Kidney (tissue), 19 donors: ENCODE data around the gene BOLA2B. TPM values are rescaled to one million over a fixed set of nuclear protein-coding genes. Genes with fewer than 3 reads are reported as not detected.
"Not testable (repeated sequence)": the region's sequence is repeated elsewhere in the genome, so short reads cannot be mapped to it uniquely, and the experiment has no call there.

Experiments
- DNase-seq, 5 donors: peaks; one replicate each; pipeline ENCODE4 v3.0.0-alpha.2; 2013 to 2020
- FAIRE-seq: peaks from 2 replicates; lab custom pipeline; 2012; peaks lifted over from hg19 to GRCh38; lab: Jason Lieb, UNC
- H3K27ac ChIP-seq, 2 donors: one replicate each; pipeline ENCODE4 v1.7.0; 2013; ENCODE audit warnings: low read depth in 2 of 2, low read length in 2 of 2, inconsistent platforms in 1 of 2
- H3K27me3 ChIP-seq: one replicate; pipeline ENCODE4 v1.7.1; 2013; ENCODE audit warnings: low read length, inconsistent platforms; ENCODE audit not compliant: control insufficient read depth, insufficient read depth
- H3K36me3 ChIP-seq, 3 donors: one replicate each; pipeline versions ENCODE4 v1.7.0 to v1.7.1; 2013; ENCODE audit warnings: low read length in 3 of 3, control low read depth in 1 of 3, inconsistent platforms in 1 of 3; ENCODE audit not compliant: insufficient read depth in 3 of 3, control insufficient read depth in 2 of 3
- H3K4me1 ChIP-seq, 3 donors: one replicate each; pipeline versions ENCODE4 v1.7.0 to v1.7.1; 2013; ENCODE audit warnings: low read length in 3 of 3, inconsistent platforms in 1 of 3, low read depth in 1 of 3; ENCODE audit not compliant: control insufficient read depth in 2 of 3, insufficient read depth in 2 of 3
- H3K4me3 ChIP-seq, 3 donors: one replicate each; pipeline versions ENCODE4 v1.7.0 to v1.8.1; 2013; ENCODE audit warnings: low read length in 3 of 3, control low read depth in 1 of 3, inconsistent platforms in 1 of 3
- H3K9ac ChIP-seq, 3 donors: one replicate each; pipeline versions ENCODE4 v1.7.0 to v1.7.1; 2013; ENCODE audit warnings: low read length in 3 of 3, control low read depth in 1 of 3, inconsistent platforms in 1 of 3
- H3K9me3 ChIP-seq, 3 donors: one replicate each; pipeline versions ENCODE4 v1.7.0 to v1.7.1; 2013; ENCODE audit warnings: low read length in 3 of 3, control low read depth in 1 of 3, inconsistent platforms in 1 of 3; ENCODE audit not compliant: control insufficient read depth in 2 of 3, insufficient read depth in 1 of 3
- intact Hi-C: fragments of 100-400 bp; cut with DNase I; formaldehyde crosslinking; loops from one replicate; pipeline ENCODE4 v1.11.1; 2022
- long read RNA-seq, 10 donors: library from polyadenylated mRNA in 1 of 10; unstranded in 1 of 10; transcript quantifications; one replicate each; pipeline ENCODE4 v2.0.0 and lab custom pipeline, GENCODE V29; 2021 to 2026
- polyA plus RNA-seq: library from polyadenylated mRNA; stranded (reverse); fragments of 350-450 nt; fragmentation: Illumina TruSeq; extraction: RNeasy Lipid Tissue Mini Kit (QIAGEN cat#74804); gene quantifications from one replicate; pipeline ENCODE4 v1.2.3, GENCODE V29; 2014; ENCODE audit warnings: low read depth, low replicate concordance; ENCODE audit not compliant: insufficient read depth
- total RNA-seq: library from RNA; stranded (reverse); fragmentation: NEBNext Ultra II Directional; extraction: Animal tissue kit (Norgen Biotek cat#: 25700); gene quantifications from one replicate; pipeline ENCODE4 v1.2.1, GENCODE V29; 2021
- donor health status: control.
- donor health status: control.
- donor health status: DM: yes; HTN: yes; CAD: no.
- donor health status: Normal renal cell carcinoma (clear cell type).

BOLA2B gene
- total RNA-seq (77.6 TPM), polyA plus RNA-seq (177 TPM)
- long read RNA-seq, donor 1, transcript BOLA2B-201 (3 exons, 1,012 nt) = major isoform, 14 of 16 reads
- long read RNA-seq, donor 1, partial matches to known transcripts = 0 of 16 reads
- long read RNA-seq, donor 1, other reads (novel, unspliced or antisense) = 0 of 16 reads
- long read RNA-seq, donor 2, transcript BOLA2B-202 (2 exons, 307 nt) = minor isoform, 7 of 23 reads
- long read RNA-seq, donor 2, transcript BOLA2B-201 (3 exons, 1,012 nt) = major isoform, 12 of 23 reads
- long read RNA-seq, donor 2, partial matches to known transcripts = 0 of 23 reads
- long read RNA-seq, donor 2, other reads (novel, unspliced or antisense) = 0 of 23 reads
- long read RNA-seq, donor 3, transcript BOLA2B-202 (2 exons, 307 nt) = minor isoform, 6 of 29 reads
- long read RNA-seq, donor 3, transcript BOLA2B-201 (3 exons, 1,012 nt) = major isoform, 22 of 29 reads
- long read RNA-seq, donor 3, partial matches to known transcripts = 0 of 29 reads
- long read RNA-seq, donor 3, other reads (novel, unspliced or antisense) = 0 of 29 reads
- long read RNA-seq, donor 4, transcript BOLA2B-201 (3 exons, 1,012 nt) = major isoform, 9 of 13 reads
- long read RNA-seq, donor 4, partial matches to known transcripts = 0 of 13 reads
- long read RNA-seq, donor 4, other reads (novel, unspliced or antisense) = 0 of 13 reads
- long read RNA-seq, donor 5, partial matches to known transcripts = 0 of 3 reads
- long read RNA-seq, donor 5, other reads (novel, unspliced or antisense) = 0 of 3 reads
- long read RNA-seq, donor 6, transcript BOLA2B-201 (3 exons, 1,012 nt) = major isoform, 54 of 71 reads
- long read RNA-seq, donor 6, transcript BOLA2B-202 (2 exons, 307 nt) = minor isoform, 10 of 71 reads
- long read RNA-seq, donor 6, transcript BOLA2B-204 (3 exons, 335 nt) = minor isoform, 6 of 71 reads
- long read RNA-seq, donor 6, partial matches to known transcripts = 0 of 71 reads
- long read RNA-seq, donor 6, other reads (novel, unspliced or antisense) = 0 of 71 reads
- long read RNA-seq, donor 7, transcript BOLA2B-201 (3 exons, 1,012 nt) = major isoform, 12 of 21 reads
- long read RNA-seq, donor 7, transcript BOLA2B-202 (2 exons, 307 nt) = minor isoform, 8 of 21 reads
- long read RNA-seq, donor 7, partial matches to known transcripts = 1 of 21 reads
- long read RNA-seq, donor 7, other reads (novel, unspliced or antisense) = 0 of 21 reads
- long read RNA-seq, donor 8, transcript BOLA2B-202 (2 exons, 307 nt) = minor isoform, 6 of 67 reads
- long read RNA-seq, donor 8, transcript BOLA2B-201 (3 exons, 1,012 nt) = major isoform, 20 of 67 reads
- long read RNA-seq, donor 8, partial matches to known transcripts = 20 of 67 reads
- long read RNA-seq, donor 8, other reads (novel, unspliced or antisense) = 18 of 67 reads
- long read RNA-seq, donor 9, transcript BOLA2B-201 (3 exons, 1,012 nt) = major isoform, 16 of 26 reads
- long read RNA-seq, donor 9, partial matches to known transcripts = 0 of 26 reads
- long read RNA-seq, donor 9, other reads (novel, unspliced or antisense) = 5 of 26 reads
- long read RNA-seq, donor 10, transcript BOLA2B-201 (3 exons, 1,012 nt) = major isoform, 11 of 51 reads
- long read RNA-seq, donor 10, transcript BOLA2B-202 (2 exons, 307 nt) = minor isoform, 5 of 51 reads
- long read RNA-seq, donor 10, partial matches to known transcripts = 20 of 51 reads
- long read RNA-seq, donor 10, other reads (novel, unspliced or antisense) = 12 of 51 reads

GRCh38 chr16:30193615-30194014, at the start of gene BOLA2B, which contains the start of gene SLX1A:
Gene BOLA2B, minus strand, starts transcription at chr16:30193666. Its CDS starts 71 bp downstream, at chr16:30193595.
Gene SLX1A, plus strand, starts transcription at chr16:30193875. Its CDS starts 210 bp downstream, at chr16:30194085.
- peak; percentile 96 for FAIRE-seq
- H3K4me1 ChIP-seq, H3K4me3 ChIP-seq: not testable (repeated sequence)

GRCh38 chr16:30217082-30217481, 23.6 kb upstream of the BOLA2B start:
- H3K27ac ChIP-seq, FAIRE-seq, intact Hi-C loops, H3K4me1 ChIP-seq, H3K4me3 ChIP-seq, H3K36me3 ChIP-seq, H3K9ac ChIP-seq, H3K9me3 ChIP-seq, H3K27me3 ChIP-seq: not testable (repeated sequence)
- DNase-seq = peak in 1 of 5 donors; percentile 41

More at GRCh38 chr16:30193615-30194014, at the start of gene BOLA2B, which contains the start of gene SLX1A:
- H3K27ac ChIP-seq, H3K9ac ChIP-seq, H3K36me3 ChIP-seq, H3K9me3 ChIP-seq, intact Hi-C loops, DNase-seq, H3K27me3 ChIP-seq: not testable (repeated sequence)

- FAIRE-seq, DNase-seq, H3K9me3 ChIP-seq, H3K4me1 ChIP-seq, H3K9ac ChIP-seq, H3K4me3 ChIP-seq, H3K36me3 ChIP-seq, intact Hi-C loops, H3K27me3 ChIP-seq, H3K27ac ChIP-seq: not testable (repeated sequence)
These were observed 17.9 kb upstream of the BOLA2B start for GRCh38 chr16:30211414-30211813.

- H3K36me3 ChIP-seq, H3K9ac ChIP-seq, DNase-seq, H3K4me1 ChIP-seq, H3K9me3 ChIP-seq, H3K27me3 ChIP-seq, H3K4me3 ChIP-seq, intact Hi-C loops, H3K27ac ChIP-seq, FAIRE-seq: not testable (repeated sequence)
These were observed 15.6 kb upstream of the BOLA2B start for GRCh38 chr16:30209032-30209431.

- FAIRE-seq, H3K4me3 ChIP-seq, H3K4me1 ChIP-seq, H3K27ac ChIP-seq, H3K9me3 ChIP-seq, H3K27me3 ChIP-seq, intact Hi-C loops, H3K36me3 ChIP-seq, H3K9ac ChIP-seq: not testable (repeated sequence)
- DNase-seq = peak in 1 of 5 donors; percentile 83
These were observed 13.7 kb upstream of the BOLA2B start for GRCh38 chr16:30207063-30207704.

GRCh38 chr16:30206252-30206651, 12.8 kb upstream of the BOLA2B start:
- H3K9ac ChIP-seq, H3K4me1 ChIP-seq, H3K4me3 ChIP-seq, FAIRE-seq, intact Hi-C loops, DNase-seq, H3K9me3 ChIP-seq, H3K27ac ChIP-seq, H3K27me3 ChIP-seq, H3K36me3 ChIP-seq: not testable (repeated sequence)
